GM12878 (cell line): ENCODE measurements around the gene RPL29. TPM values are rescaled to one million over a fixed set of nuclear protein-coding genes. Genes with fewer than 3 reads are reported as not detected.

ENCODE experiments used
- BCLAF1 ChIP-seq: fragments of 450-650 bp; IDR thresholded peaks from 2 replicates; pipeline ENCODE4 v1.6.1; 2017; ENCODE audit warnings: antibody characterized with exemption, mild to moderate bottlenecking, moderate library complexity
- BRCA1 ChIP-seq: IDR thresholded peaks from 2 replicates; pipeline ENCODE4 v1.6.1; 2011; ENCODE audit warnings: low read depth, low read length, improper control_type of control experiment
- CBFB ChIP-seq: IDR thresholded peaks from 2 replicates; pipeline ENCODE4 v1.6.1; 2016; ENCODE audit warnings: antibody characterized with exemption, low read depth
- CTCF ChIP-seq, 3 experiments: IDR thresholded peaks in 2 of 3; conservative IDR thresholded peaks in 1 of 3; 2 replicates each; pipeline ENCODE4 v1.5.1; 2011; ENCODE audit warnings: low read depth in 3 of 3, low read length in 3 of 3, mild to moderate bottlenecking in 3 of 3, control low read depth in 2 of 3, moderate library complexity in 2 of 3, inconsistent platforms in 1 of 3, mixed read lengths in 1 of 3; ENCODE audit not compliant: control insufficient read depth in 2 of 3, insufficient read depth in 1 of 3; ENCODE audit errors: extremely low read depth in 1 of 3
- KAT2A ChIP-seq: conservative IDR thresholded peaks from 2 replicates; pipeline ENCODE4 v1.6.1; 2011; ENCODE audit warnings: low read depth, low read length; ENCODE audit not compliant: control insufficient read depth
- MLLT1 ChIP-seq: fragments of 450-650 bp; IDR thresholded peaks from 2 replicates; pipeline ENCODE4 v1.6.1; 2016; ENCODE audit warnings: mild to moderate bottlenecking
- ZNF592 ChIP-seq: fragments of 450-650 bp; IDR thresholded peaks from 2 replicates; pipeline ENCODE4 v1.6.1; 2017; ENCODE audit warnings: mild to moderate bottlenecking, moderate library complexity
- polyA plus RNA-seq, 11 experiments: library from polyadenylated mRNA; depleted of rRNA in 4 of 11; unstranded in 6 of 11; stranded (reverse) in 5 of 11; fragments of >200 nt; fragmentation: Nextera tagmentation in 4 of 11; fragmentation: Illumina TruSeq in 1 of 11; extraction: Ambion mirVana in 4 of 11; extraction: Trizol in 1 of 11; gene quantifications; 1 replicate in 1 of 11; 2 replicates in 10 of 11; pipeline versions ENCODE4 v1.2.1 to v1.2.3, GENCODE V29; 2011 to 2016; ENCODE audit warnings: inconsistent platforms in 2 of 11, missing spikeins in 2 of 11, low read depth in 1 of 11
- total RNA-seq, 4 experiments: library from RNA; depleted of rRNA in 3 of 4; stranded (reverse); fragments of >200 nt in 3 of 4; fragmentation: Illumina TruSeq in 1 of 4; extraction: Trizol in 1 of 4; gene quantifications; 2 replicates each; pipeline versions ENCODE4 v1.2.1 to v1.2.3, GENCODE V29; 2013 to 2021

Gene RPL29
- total and polyA plus RNA-seq, 10 of the 15 experiments (the other 5 are each of a cell fraction or from before 2014, with no cell fraction given) = 1,053 to 2,477 (median 1,657) TPM

- TF ChIP-seq ZNF592 (no peak), CTCF (IDR thresholded peaks at IDR 0.05 in 2 of 3, conservative IDR thresholded peaks at IDR 0.05 in 1 of 3; ENCODE audit: control insufficient read depth in 2 of 3, extremely low read depth in 1 of 3, insufficient read depth in 1 of 3, low read depth in 3 of 3, low read length in 3 of 3) (no peak), MLLT1 (no peak), BCLAF1 (no peak), BRCA1 (no peak), CBFB (no peak), KAT2A (no peak)
Observed at GRCh38 chr3:52026041-52026440, 30.3 kb upstream of the RPL29 start (continued).
